ENCODE measurements around the gene CCDC88C.

- no peak for TF ChIP-seq POLR2A (IDR thresholded peaks at IDR 0.05; ENCODE audit: low read length)
- TF ChIP-seq GATA1 (IDR thresholded peaks at IDR 0.05; ENCODE audit: low read depth, low read length), result no peak
Observed at GRCh38 chr14:91335191-91336092, 82.2 kb downstream of the CCDC88C start.
